H1 (cell line): ENCODE measurements around the gene CYP1B1. TPM values are rescaled to one million over a fixed set of nuclear protein-coding genes. Genes with fewer than 3 reads are reported as not detected.

Experiments
- CTCF ChIA-PET: fragments of 300-600 bp; sonication (Branson Sonifier 250); formaldehyde crosslinking; loops from one replicate; lab custom pipeline; 2021; ENCODE audit not compliant: partially characterized antibody; lab: Charles Lee
- POLR2A ChIA-PET: fragments of 300-600 bp; sonication (Branson Sonifier 250); formaldehyde crosslinking; loops from one replicate; lab custom pipeline; 2021; ENCODE audit warnings: inconsistent platforms; ENCODE audit not compliant: partially characterized antibody; lab: Charles Lee
- DNase-seq, 2 experiments: peaks; one replicate each; pipeline versions ENCODE4 v3.0.0 to v3.0.0-alpha.2; 2010 to 2022; ENCODE audit warnings: low spot score in 2 of 2, low read depth in 1 of 2, mixed read lengths in 1 of 2
- FAIRE-seq: peaks from 2 replicates; lab custom pipeline; 2011; peaks lifted over from hg19 to GRCh38; lab: Jason Lieb, UNC
- H2AFZ ChIP-seq: 2 replicates; pipeline ENCODE4 v1.8.1; 2012; ENCODE audit warnings: low read length, inconsistent platforms
- H2AK5ac ChIP-seq: 2 replicates; pipeline ENCODE4 v1.6.1; 2013; ENCODE audit warnings: low read depth, low read length
- H2BK120ac ChIP-seq: replicated peaks from 2 replicates; pipeline ENCODE3; 2013; ENCODE audit warnings: low read depth, low read length, inconsistent platforms
- H2BK12ac ChIP-seq: 2 replicates; pipeline ENCODE4 v1.6.1; 2013; ENCODE audit warnings: low read depth, low read length
- H2BK15ac ChIP-seq: 2 replicates; pipeline ENCODE4 v1.6.1; 2013; ENCODE audit warnings: low read length
- H2BK20ac ChIP-seq: 2 replicates; pipeline ENCODE4 v1.6.1; 2013; ENCODE audit warnings: low read length
- H2BK5ac ChIP-seq: 2 replicates; pipeline ENCODE4 v1.6.1; 2013; ENCODE audit warnings: low read depth, low read length
- H3K14ac ChIP-seq: 2 replicates; pipeline ENCODE4 v1.6.1; 2013; ENCODE audit warnings: inconsistent platforms; ENCODE audit not compliant: insufficient read length
- H3K18ac ChIP-seq: 2 replicates; pipeline ENCODE4 v1.6.1; 2013; ENCODE audit warnings: low read length; ENCODE audit errors: extremely low read depth
- H3K23ac ChIP-seq: 2 replicates; pipeline ENCODE4 v1.6.1; 2013; ENCODE audit warnings: inconsistent platforms; ENCODE audit not compliant: insufficient read length
- H3K23me2 ChIP-seq: 2 replicates; pipeline ENCODE4 v1.6.1; 2013; ENCODE audit warnings: low read depth, low read length
- H3K27ac ChIP-seq: 2 replicates; pipeline ENCODE4 v1.6.1; 2011; ENCODE audit warnings: low read depth, low read length, inconsistent platforms
- H3K27me3 ChIP-seq, 4 experiments: replicated peaks in 1 of 4; 1 replicate in 1 of 4; 2 replicates in 3 of 4; pipeline versions ENCODE4 v1.6.1 to v1.8.1; 2011 to 2013; ENCODE audit warnings: low read length in 3 of 4, mild to moderate bottlenecking in 3 of 4, inconsistent platforms in 2 of 4, mixed read lengths in 2 of 4, moderate library complexity in 1 of 4; ENCODE audit not compliant: control insufficient read depth in 3 of 4, insufficient read depth in 3 of 4; ENCODE audit errors: extremely low read depth in 1 of 4
- H3K36me3 ChIP-seq, 4 experiments: 2 replicates each; pipeline versions ENCODE4 v1.6.1 to v1.8.1; 2011 to 2013; ENCODE audit warnings: mild to moderate bottlenecking in 4 of 4, low read length in 3 of 4, moderate library complexity in 2 of 4, control low read depth in 1 of 4, inconsistent platforms in 1 of 4; ENCODE audit not compliant: insufficient read depth in 4 of 4, control insufficient read depth in 2 of 4
- H3K4ac ChIP-seq: replicated peaks from 2 replicates; pipeline ENCODE3; 2013; ENCODE audit warnings: low read length, low read depth, mixed read lengths, inconsistent platforms; ENCODE audit not compliant: insufficient read length
- H3K4me1 ChIP-seq, 4 experiments: replicated peaks in 1 of 4; 1 replicate in 1 of 4; 2 replicates in 3 of 4; pipeline versions ENCODE4 v1.6.1 to v1.8.1; 2011 to 2013; ENCODE audit warnings: low read length in 3 of 4, inconsistent platforms in 2 of 4, mixed read lengths in 1 of 4; ENCODE audit not compliant: insufficient read depth in 4 of 4, control insufficient read depth in 3 of 4
- H3K4me2 ChIP-seq, 2 experiments: 2 replicates each; pipeline versions ENCODE4 v1.6.1 to v1.8.1; 2011 to 2013; ENCODE audit warnings: low read depth in 2 of 2, low read length in 2 of 2, control low read depth in 1 of 2, inconsistent platforms in 1 of 2, mild to moderate bottlenecking in 1 of 2; ENCODE audit not compliant: insufficient read depth in 1 of 2
- H3K4me3 ChIP-seq, 4 experiments: fragments of 200-600, 300-600 bp in 1 of 4; sonication (generic), shearing (Covaris generic), sonication (Bioruptor Twin) in 1 of 4; 2 replicates each; pipeline versions ENCODE4 v1.5.1 to v1.8.1; 2011 to 2016; ENCODE audit warnings: low read length in 4 of 4, low read depth in 3 of 4, control low read depth in 2 of 4, inconsistent platforms in 2 of 4, mild to moderate bottlenecking in 2 of 4, mixed read lengths in 1 of 4, moderate library complexity in 1 of 4; ENCODE audit not compliant: insufficient read depth in 2 of 4; ENCODE audit errors: extremely low read depth in 1 of 4
- H3K56ac ChIP-seq: replicated peaks from 2 replicates; pipeline ENCODE3; 2013; ENCODE audit warnings: low read depth, mild to moderate bottlenecking, mixed read lengths, low read length, inconsistent platforms; ENCODE audit not compliant: insufficient read length
- H3K79me1 ChIP-seq: 2 replicates; pipeline ENCODE4 v1.6.1; 2013; ENCODE audit warnings: low read depth, low read length, control low read depth
- H3K79me2 ChIP-seq, 2 experiments: 2 replicates each; pipeline versions ENCODE4 v1.6.1 to v1.8.1; 2012 to 2013; ENCODE audit warnings: low read length in 2 of 2, mild to moderate bottlenecking in 2 of 2, inconsistent platforms in 1 of 2; ENCODE audit not compliant: insufficient read depth in 2 of 2, control insufficient read depth in 1 of 2
- H3K9ac ChIP-seq, 4 experiments: replicated peaks in 1 of 4; 1 replicate in 1 of 4; 2 replicates in 3 of 4; pipeline versions ENCODE4 v1.6.1 to v1.8.1; 2011 to 2013; ENCODE audit warnings: low read depth in 3 of 4, low read length in 3 of 4, control low read depth in 2 of 4, mild to moderate bottlenecking in 2 of 4, moderate library complexity in 2 of 4, inconsistent platforms in 1 of 4; ENCODE audit errors: extremely low read depth in 1 of 4
- H3K9me3 ChIP-seq, 2 experiments: 2 replicates each; pipeline versions ENCODE4 v1.6.1 to v1.8.1; 2012 to 2013; ENCODE audit warnings: mild to moderate bottlenecking in 2 of 2, moderate library complexity in 2 of 2, control low read depth in 1 of 2, inconsistent platforms in 1 of 2, low read depth in 1 of 2, low read length in 1 of 2, mixed read lengths in 1 of 2; ENCODE audit not compliant: insufficient read depth in 2 of 2
- H4K20me1 ChIP-seq, 2 experiments: replicated peaks in 1 of 2; 2 replicates each; pipeline versions ENCODE3 to v1.8.1; 2011 to 2013; ENCODE audit warnings: inconsistent platforms in 2 of 2, low read length in 2 of 2, mild to moderate bottlenecking in 1 of 2; ENCODE audit not compliant: insufficient read depth in 2 of 2, control insufficient read depth in 1 of 2
- H4K5ac ChIP-seq: 2 replicates; pipeline ENCODE4 v1.6.1; 2013; ENCODE audit warnings: low read length, low read depth, mixed read lengths, inconsistent platforms; ENCODE audit not compliant: insufficient read length
- H4K8ac ChIP-seq: 2 replicates; pipeline ENCODE4 v1.8.0; 2013; ENCODE audit warnings: mild to moderate bottlenecking, moderate library complexity, low read length, inconsistent platforms; ENCODE audit not compliant: insufficient read depth; ENCODE audit errors: extremely low read depth
- H4K91ac ChIP-seq: replicated peaks from 2 replicates; pipeline ENCODE3; 2013; ENCODE audit warnings: low read length, mixed read lengths, inconsistent platforms; ENCODE audit not compliant: insufficient read length
- CTBP2 ChIP-seq: IDR thresholded peaks from 2 replicates; pipeline ENCODE4 v1.7.0; 2011; ENCODE audit warnings: borderline replicate concordance, mild to moderate bottlenecking, moderate library complexity, mixed read lengths, low read length; ENCODE audit not compliant: insufficient read depth, insufficient read length
- EZH2 ChIP-seq: fragments of 200-600 bp; sonication (generic); IDR thresholded peaks from 2 replicates; pipeline ENCODE4 v1.7.1; 2012; ENCODE audit warnings: low read depth, mild to moderate bottlenecking, moderate library complexity, low read length, inconsistent platforms; ENCODE audit not compliant: severe bottlenecking
- GABPA ChIP-seq: IDR thresholded peaks from 2 replicates; pipeline ENCODE4 v1.6.1; 2011; ENCODE audit warnings: mild to moderate bottlenecking, low read length, moderate library complexity, borderline replicate concordance; ENCODE audit not compliant: insufficient read depth
- RXRA ChIP-seq: IDR thresholded peaks from 2 replicates; pipeline ENCODE4 v1.6.1; 2011; ENCODE audit warnings: low read depth, mild to moderate bottlenecking, low read length, moderate library complexity; ENCODE audit not compliant: insufficient read depth
- SIX5 ChIP-seq: IDR thresholded peaks from 2 replicates; pipeline ENCODE4 v1.6.1; 2011; ENCODE audit warnings: mild to moderate bottlenecking, low read depth, low read length
- SP1 ChIP-seq: IDR thresholded peaks from 2 replicates; pipeline ENCODE4 v1.6.1; 2011; ENCODE audit warnings: low read depth, low read length
- SP4 ChIP-seq: IDR thresholded peaks from 2 replicates; pipeline ENCODE4 v1.6.1; 2012; ENCODE audit warnings: low read length, inconsistent platforms
- TBP ChIP-seq: IDR thresholded peaks from 2 replicates; pipeline ENCODE4 v1.6.1; 2011; ENCODE audit warnings: low read depth, low read length, improper control_type of control experiment
- YY1 ChIP-seq: IDR thresholded peaks from 2 replicates; pipeline ENCODE4 v1.6.1; 2011; ENCODE audit warnings: low read depth, mild to moderate bottlenecking, low read length
- WGBS, 2 experiments: shearing (Covaris generic) in 1 of 2; methylation state at CpG; one replicate each; pipeline versions ENCODE4 v1.1.6 to v1.1.7; 2013 to 2015; ENCODE audit warnings: low lambda C conversion rate in 2 of 2, mixed read lengths in 2 of 2, inconsistent platforms in 1 of 2, low coverage in 1 of 2, missing lambda C conversion rate in 1 of 2; ENCODE audit not compliant: insufficient replicate concordance in 2 of 2, insufficient coverage in 1 of 2, insufficient read length in 1 of 2; ENCODE audit errors: extremely low coverage in 1 of 2, missing lambda C conversion rate in 1 of 2; 5-methylcytosine and 5-hydroxymethylcytosine counted together
- polyA plus RNA-seq, 7 experiments: library from polyadenylated mRNA; depleted of rRNA in 3 of 7; stranded (reverse) in 5 of 7; unstranded in 2 of 7; fragments of >200 nt in 5 of 7; fragments of 200-250 nt in 2 of 7; gene quantifications; 1 replicate in 5 of 7; 2 replicates in 1 of 7; 4 replicates in 1 of 7; pipeline versions ENCODE4 v1.2.1 to v1.2.3, GENCODE V29; 2011 to 2013; ENCODE audit warnings: missing spikeins in 2 of 7, mixed read lengths in 2 of 7
- total RNA-seq: library from RNA; stranded (reverse); fragmentation: NEBNext Ultra II Directional; extraction: Animal tissue kit (Norgen Biotek cat#: 25700); gene quantifications from 2 replicates; pipeline ENCODE4 v1.2.1, GENCODE V29; 2021
- TF ChIP-seq, protein P1 (sequence below): IDR thresholded peaks from 2 replicates; pipeline ENCODE4 v1.6.1; 2012; ENCODE audit warnings: inconsistent platforms
- TF ChIP-seq, protein P2 (sequence below): IDR thresholded peaks from 2 replicates; pipeline ENCODE4 v1.6.1; 2011; ENCODE audit warnings: low read depth, mild to moderate bottlenecking, low read length; ENCODE audit not compliant: insufficient read depth

The CYP1B1 gene
- total and polyA plus RNA-seq, 2 of the 8 experiments (the other 6 are each of a cell fraction or from before 2014, with no cell fraction given), result 1.3 to 5.7 TPM

DNA sequence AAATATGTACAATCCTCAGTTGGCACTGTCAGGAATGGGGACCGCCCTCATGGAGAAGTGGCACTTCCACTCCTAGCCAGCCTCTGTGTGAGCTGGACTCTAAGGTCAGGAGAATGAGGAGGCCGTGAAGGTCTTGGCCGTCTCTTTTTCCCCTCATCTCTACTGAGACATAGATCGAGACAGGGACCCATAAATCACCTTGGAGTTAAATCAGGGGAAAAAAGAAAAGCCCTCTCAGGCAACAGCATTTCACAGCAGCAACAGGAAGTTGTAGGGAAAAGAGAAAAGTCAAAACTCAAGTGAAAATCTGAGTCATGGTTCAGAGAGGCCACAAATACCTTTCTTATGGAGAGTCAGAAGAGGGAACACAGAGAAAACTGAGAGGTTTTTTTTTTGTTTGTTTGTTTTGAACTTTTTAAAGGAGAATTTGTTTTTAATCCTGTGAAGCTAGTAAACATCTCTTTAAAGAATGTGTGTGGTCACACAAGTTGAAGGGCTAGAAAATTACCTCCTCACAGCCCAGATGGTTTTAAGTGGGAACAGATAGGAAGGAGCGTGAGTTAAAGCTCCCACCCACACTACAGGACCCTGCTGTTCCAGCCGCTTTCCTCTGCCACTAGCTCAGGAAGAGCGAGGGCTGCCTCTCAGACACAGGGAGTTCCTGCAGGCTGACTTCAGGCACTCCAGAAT, 30.6 kb upstream of the CYP1B1 start:
- DNase-seq (no peak), FAIRE-seq (no peak)
- Histone ChIP-seq H3K9ac (no peak overlapping the region), H3K9me3 (no peaks in the 10 kb centered on the region), H4K20me1 (no peaks in the 10 kb centered on the region), H2BK12ac (peak overlapping the region; percentile 91), H3K4me3 (no peak overlapping the region), H4K5ac (no peak overlapping the region), H2BK120ac (no peak overlapping the region), H2BK15ac (0 out of 2 replicates have a peak overlapping the region, but pooled peaks have one; percentile 21), H3K36me3 (no peaks in the 10 kb centered on the region), H3K56ac (no peak overlapping the region), H3K79me2 (no peaks in the 10 kb centered on the region), H3K4ac (no peak overlapping the region), H2BK5ac (peak overlapping the region; percentile 80; the same call in 1 of the 2 replicates), H3K27me3 (no peaks in the 10 kb centered on the region), H2AK5ac (0 out of 2 replicates have a peak overlapping the region, but pooled peaks have one; percentile 32), H3K23me2 (no peaks in the 10 kb centered on the region), H3K4me2 (peak overlapping the region in 1 of 2 experiments; percentile 11; a peak in 1 of 4 replicates), H4K91ac (peak overlapping the region; percentile 41), H3K79me1 (no peaks in the 10 kb centered on the region; the same call in 1 of the 2 replicates), H3K27ac (peak overlapping the region; percentile 3; the same call in 1 of the 2 replicates), H4K8ac (no peak overlapping the region), H3K18ac (peak overlapping the region; percentile 95), H2BK20ac (peak overlapping the region; percentile 82; the same call in 1 of the 2 replicates), H2AFZ (peak overlapping the region; percentile 29; the same call in 1 of the 2 replicates), H3K14ac (no peak overlapping the region), H3K4me1 (peaks cover 6 to 15% (median 10%) of the 10 kb centered on the region in 4 experiments), H3K23ac (no peak overlapping the region)
- 62% methylated on average over 7 of the region's 7 CpGs; no CpG with 5 or more reads in 1 of the 2 experiments for WGBS, 2 experiments
- ChIA-PET CTCF (interaction anchor here (1.0 to 3.9 kb wide), 8 partner anchors 9 to 168 kb away, joined by 3 to 23 read pairs (median 6); partner anchors contain the start of gene CYP1B1), POLR2A (interaction anchor here (0.5 to 1.0 kb wide), 2 partner anchors 31 to 78 kb away, joined by 3 read pairs; no protein-coding TSS in a partner anchor)
- TF ChIP-seq SIX5 (no peak), TBP (no peak), YY1 (no peak), SP1 (no peak), RXRA (no peak), CTBP2 (no peak), EZH2 (no peak), SP4 (no peak), GABPA (no peak)
- TF ChIP-seq, protein P1, sequence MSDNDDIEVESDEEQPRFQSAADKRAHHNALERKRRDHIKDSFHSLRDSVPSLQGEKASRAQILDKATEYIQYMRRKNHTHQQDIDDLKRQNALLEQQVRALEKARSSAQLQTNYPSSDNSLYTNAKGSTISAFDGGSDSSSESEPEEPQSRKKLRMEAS, result no peak
- TF ChIP-seq, protein P2, sequence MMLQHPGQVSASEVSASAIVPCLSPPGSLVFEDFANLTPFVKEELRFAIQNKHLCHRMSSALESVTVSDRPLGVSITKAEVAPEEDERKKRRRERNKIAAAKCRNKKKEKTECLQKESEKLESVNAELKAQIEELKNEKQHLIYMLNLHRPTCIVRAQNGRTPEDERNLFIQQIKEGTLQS, result no peak
